PC-3 (cell line): ENCODE results near the gene BMP4. TPM values are rescaled to one million over a fixed set of nuclear protein-coding genes. Genes with fewer than 3 reads are reported as not detected.

ENCODE experiments used
- ATAC-seq: fragments of 200-7000 bp; cut with Tn5 transposase; 2 replicates; pipeline ENCODE4 v1.9.1; 2020; ENCODE audit warnings: mild to moderate bottlenecking, moderate library complexity
- BruUV-seq: library from RNA; stranded (reverse); fragments of 400-500 nt; replicated peaks from 2 replicates; lab custom pipeline; 2021; lab: Mats Ljungman, UMichigan
- CTCF ChIA-PET: fragments of 300-600 bp; sonication (Branson Sonifier 250); formaldehyde crosslinking; loops from one replicate; lab custom pipeline; 2022; ENCODE audit warnings: antibody characterized with exemption; lab: Charles Lee
- POLR2A ChIA-PET: fragments of 300-600 bp; sonication (Branson Sonifier 250); formaldehyde crosslinking; loops from one replicate; lab custom pipeline; 2022; ENCODE audit warnings: antibody characterized with exemption; ENCODE audit not compliant: unreplicated experiment; lab: Charles Lee
- DNase-seq: peaks from one replicate; pipeline ENCODE4 v3.0.0-alpha.2; 2015
- H2AFZ ChIP-seq: fragments of 300-600 bp; sonication (generic); 2 replicates; pipeline ENCODE4 v1.6.0; 2016; ENCODE audit warnings: antibody characterized with exemption, low read length
- H3F3A ChIP-seq: fragments of 300-600 bp; sonication (generic); one replicate; pipeline ENCODE4 v1.6.0; 2017; ENCODE audit warnings: antibody characterized with exemption, low read length, control low read depth, mild to moderate bottlenecking; ENCODE audit not compliant: unreplicated experiment
- H3K27ac ChIP-seq: fragments of 300-600 bp; sonication (generic); 2 replicates; pipeline ENCODE4 v1.5.1; 2016; ENCODE audit warnings: mild to moderate bottlenecking, low read length
- H3K27me3 ChIP-seq: fragments of 300-600 bp; sonication (generic); 2 replicates; pipeline ENCODE4 v1.6.1; 2016; ENCODE audit warnings: low read length, mixed read lengths
- H3K36me3 ChIP-seq: fragments of 300-600 bp; sonication (generic); 2 replicates; pipeline ENCODE4 v1.6.1; 2016; ENCODE audit warnings: low read depth, mixed run types, low read length, mixed read lengths
- H3K4me1 ChIP-seq: fragments of 300-600 bp; sonication (generic); 2 replicates; pipeline ENCODE4 v1.5.1; 2016; ENCODE audit warnings: low read length; ENCODE audit not compliant: insufficient read depth
- H3K4me2 ChIP-seq: fragments of 300-600 bp; sonication (generic); 2 replicates; pipeline ENCODE4 v1.6.0; 2016; ENCODE audit warnings: low read length
- H3K4me3 ChIP-seq: fragments of 300-600 bp; sonication (generic); 2 replicates; pipeline ENCODE4 v1.5.1; 2016; ENCODE audit warnings: mild to moderate bottlenecking, low read length, mixed read lengths
- H3K79me2 ChIP-seq: fragments of 300-600 bp; sonication (generic); 2 replicates; pipeline ENCODE4 v1.6.1; 2017; ENCODE audit warnings: low read length, mixed read lengths
- H3K9ac ChIP-seq: fragments of 300-600 bp; sonication (generic); 2 replicates; pipeline ENCODE4 v1.6.0; 2016; ENCODE audit warnings: mild to moderate bottlenecking, low read length
- H3K9me2 ChIP-seq: fragments of 300-600 bp; sonication (generic); replicated peaks from 2 replicates; pipeline ENCODE4 v1.6.1; 2016; ENCODE audit warnings: mixed run types, low read length, mixed read lengths
- H3K9me3 ChIP-seq: fragments of 300-600 bp; sonication (generic); 2 replicates; pipeline ENCODE4 v1.6.1; 2016; ENCODE audit warnings: low read length, mixed read lengths
- H4K20me1 ChIP-seq: fragments of 300-600 bp; sonication (generic); 2 replicates; pipeline ENCODE4 v1.6.1; 2016; ENCODE audit warnings: low read length, mixed read lengths
- EZH2 ChIP-seq: fragments of 300-600 bp; sonication (generic); IDR thresholded peaks from one replicate; pipeline ENCODE4 v1.6.1; 2017; ENCODE audit warnings: antibody characterized with exemption, mild to moderate bottlenecking, low read length; ENCODE audit not compliant: unreplicated experiment
- EZH2phosphoT487 ChIP-seq: fragments of 300-600 bp; sonication (generic); IDR thresholded peaks from 2 replicates; pipeline ENCODE4 v1.6.1; 2018; ENCODE audit warnings: mild to moderate bottlenecking, antibody characterized with exemption, low read length, borderline replicate concordance
- intact Hi-C: fragments of 100-400 bp; cut with micrococcal nuclease; formaldehyde crosslinking; loops from 2 replicates; pipeline ENCODE4 v1.9.0; 2023
- total RNA-seq: library from RNA; depleted of rRNA; stranded (reverse); fragments of >200 nt; gene quantifications from 2 replicates; pipeline ENCODE4 v1.2.3, GENCODE V29; 2014
- TF ChIP-seq, protein P1 (sequence below): fragments of 300-600 bp; sonication (generic); conservative IDR thresholded peaks from 2 replicates; pipeline ENCODE4 v1.5.1; 2017; ENCODE audit warnings: antibody characterized with exemption, low read depth, mild to moderate bottlenecking, low read length

The BMP4 gene
- total RNA-seq, 1 experiment from 2014 or later = 8.7 TPM

DNA sequence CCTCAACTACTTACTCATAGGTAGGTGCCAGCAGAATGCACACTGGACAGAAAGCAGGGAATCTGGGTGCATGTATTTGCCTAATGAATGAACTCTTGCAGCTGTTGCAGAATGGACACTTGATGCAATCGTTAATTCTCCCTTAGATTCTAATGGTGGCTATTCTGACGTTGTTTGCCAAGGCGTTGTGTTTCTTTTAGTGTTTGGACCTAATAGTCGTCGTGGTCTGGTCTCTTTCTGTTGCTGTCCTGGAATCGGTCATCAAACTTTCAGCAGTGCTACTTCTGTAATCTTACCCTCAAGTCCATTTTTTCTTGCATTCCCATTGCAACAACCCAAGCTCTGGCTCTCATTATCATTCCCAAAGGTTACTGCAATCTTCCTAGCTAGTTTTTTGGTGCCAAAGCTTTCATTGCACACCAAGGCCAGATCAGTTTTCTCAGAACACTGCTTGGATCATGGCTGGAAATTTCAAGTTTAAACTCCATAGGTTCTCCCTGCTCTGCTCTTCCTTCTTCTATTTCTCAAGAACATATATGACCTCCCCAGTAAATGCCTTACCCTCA is 31.3 kb downstream of the BMP4 start:
- Histone ChIP-seq H3K9me3 (no peaks in the 10 kb centered on the region), H3K4me3 (no peak overlapping the region; the same call in 1 of the 2 replicates), H3K79me2 (no peaks in the 10 kb centered on the region), H3K27ac (peak overlapping the region; percentile 38), H2AFZ (no peak overlapping the region), H3K4me2 (peak overlapping the region; percentile 46), H3K27me3 (no peaks in the 10 kb centered on the region), H3K9ac (no peak overlapping the region), H3K4me1 (peaks cover 29% of the 10 kb centered on the region), H3K36me3 (no peaks in the 10 kb centered on the region), H3K9me2 (no peaks in the 10 kb centered on the region), H4K20me1 (no peaks in the 10 kb centered on the region), H3F3A (no peaks in the 10 kb centered on the region)
- no TSS peak for BruUV-seq
- DNase-seq = no peak
- ChIA-PET CTCF (interaction anchor here (0.7 kb wide), 1 partner anchor 328 kb away, joined by 3 read pairs; no protein-coding TSS in a partner anchor), POLR2A (interaction anchor here (0.9 kb wide), 1 partner anchor 28 kb away, joined by 6 read pairs; no protein-coding TSS in a partner anchor)
- TF ChIP-seq EZH2 (no peak), EZH2phosphoT487 (no peak)
- TF ChIP-seq, protein P1, sequence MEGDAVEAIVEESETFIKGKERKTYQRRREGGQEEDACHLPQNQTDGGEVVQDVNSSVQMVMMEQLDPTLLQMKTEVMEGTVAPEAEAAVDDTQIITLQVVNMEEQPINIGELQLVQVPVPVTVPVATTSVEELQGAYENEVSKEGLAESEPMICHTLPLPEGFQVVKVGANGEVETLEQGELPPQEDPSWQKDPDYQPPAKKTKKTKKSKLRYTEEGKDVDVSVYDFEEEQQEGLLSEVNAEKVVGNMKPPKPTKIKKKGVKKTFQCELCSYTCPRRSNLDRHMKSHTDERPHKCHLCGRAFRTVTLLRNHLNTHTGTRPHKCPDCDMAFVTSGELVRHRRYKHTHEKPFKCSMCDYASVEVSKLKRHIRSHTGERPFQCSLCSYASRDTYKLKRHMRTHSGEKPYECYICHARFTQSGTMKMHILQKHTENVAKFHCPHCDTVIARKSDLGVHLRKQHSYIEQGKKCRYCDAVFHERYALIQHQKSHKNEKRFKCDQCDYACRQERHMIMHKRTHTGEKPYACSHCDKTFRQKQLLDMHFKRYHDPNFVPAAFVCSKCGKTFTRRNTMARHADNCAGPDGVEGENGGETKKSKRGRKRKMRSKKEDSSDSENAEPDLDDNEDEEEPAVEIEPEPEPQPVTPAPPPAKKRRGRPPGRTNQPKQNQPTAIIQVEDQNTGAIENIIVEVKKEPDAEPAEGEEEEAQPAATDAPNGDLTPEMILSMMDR = no peak
- intact Hi-C loops = loop anchor here (2.0 kb wide), 1 partner anchor 414 kb away; no protein-coding TSS in a partner anchor
- no peak for ATAC-seq

DNA sequence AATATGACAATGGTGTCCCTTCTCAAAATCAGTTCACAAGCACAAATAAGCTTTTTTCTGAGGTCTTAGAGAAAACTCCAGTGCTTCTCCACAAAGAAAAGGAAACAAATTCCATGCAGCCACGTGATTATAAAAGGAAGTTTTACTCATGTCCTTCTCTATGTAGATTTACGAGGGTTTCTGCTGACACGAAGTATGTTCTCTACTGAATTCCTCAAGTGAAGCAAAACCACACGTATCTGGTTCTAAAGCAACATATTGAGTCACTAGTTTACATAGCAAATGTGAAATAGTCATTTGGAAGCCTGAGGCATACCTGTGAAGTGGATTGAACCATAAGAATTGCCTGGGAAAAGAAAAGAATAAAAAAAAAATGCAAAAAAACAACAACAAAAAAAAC is 31.9 kb downstream of the BMP4 start:
- no peaks in the 10 kb centered on the region for H3K9me2 ChIP-seq
- peak overlapping the region; percentile 10; the same call in 1 of the 2 replicates for H3K4me3 ChIP-seq
- no peaks in the 10 kb centered on the region for H3K27me3 ChIP-seq
- H2AFZ ChIP-seq = no peak overlapping the region
- H3K79me2 ChIP-seq = no peaks in the 10 kb centered on the region
- intact Hi-C loops = loop anchor here (2.0 kb wide), 1 partner anchor 414 kb away; no protein-coding TSS in a partner anchor
- no peaks in the 10 kb centered on the region for H3F3A ChIP-seq
- TF ChIP-seq EZH2phosphoT487 (no peak), EZH2 (no peak)
- TF ChIP-seq, protein P1 = no peak
- CTCF ChIA-PET = interaction anchor here (0.7 kb wide), 1 partner anchor 327 kb away, joined by 3 read pairs; no protein-coding TSS in a partner anchor
- DNase-seq (peak; percentile 95), ATAC-seq (peak; percentile 98)
- peaks cover 29% of the 10 kb centered on the region for H3K4me1 ChIP-seq
- POLR2A ChIA-PET = interaction anchor here (0.9 kb wide), 1 partner anchor 29 kb away, joined by 6 read pairs; no protein-coding TSS in a partner anchor
- peak overlapping the region; percentile 52 for H3K4me2 ChIP-seq
- H3K9me3 ChIP-seq = no peaks in the 10 kb centered on the region
- H3K36me3 ChIP-seq = no peaks in the 10 kb centered on the region
- no peaks in the 10 kb centered on the region for H4K20me1 ChIP-seq
- H3K9ac ChIP-seq = no peak overlapping the region
- no TSS peak for BruUV-seq
- H3K27ac ChIP-seq = peak overlapping the region; percentile 47

DNA sequence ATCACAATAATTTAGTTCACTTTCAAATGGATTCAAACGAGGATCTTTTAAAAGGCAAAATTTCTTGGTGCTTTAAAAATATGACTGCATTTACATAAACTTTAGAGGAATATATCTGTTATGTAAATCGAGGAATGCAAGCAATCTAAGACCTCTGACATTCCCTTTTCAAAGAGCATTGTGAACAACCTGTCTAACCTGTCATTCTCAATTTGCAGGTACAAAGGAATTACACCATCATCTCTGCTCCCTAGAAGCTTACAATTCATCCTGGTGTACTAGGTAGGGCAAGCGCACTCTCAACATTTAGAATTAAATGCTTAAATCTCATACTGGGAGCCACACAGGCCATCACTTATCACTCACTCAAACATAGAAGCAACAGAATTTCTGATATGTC is 35.6 kb downstream of the BMP4 start:
- ChIA-PET POLR2A (no interaction called here), CTCF (interaction anchor here (0.5 kb wide), 1 partner anchor 462 kb away, joined by 5 read pairs; no protein-coding TSS in a partner anchor)
- BruUV-seq = no TSS peak
- Histone ChIP-seq H2AFZ (no peak overlapping the region), H3F3A (no peaks in the 10 kb centered on the region), H3K27ac (no peak overlapping the region), H3K27me3 (no peaks in the 10 kb centered on the region), H3K36me3 (no peaks in the 10 kb centered on the region), H3K9me2 (no peaks in the 10 kb centered on the region), H3K4me3 (no peak overlapping the region), H3K4me2 (no peak overlapping the region), H3K9ac (no peak overlapping the region), H4K20me1 (no peaks in the 10 kb centered on the region), H3K79me2 (no peaks in the 10 kb centered on the region), H3K9me3 (no peaks in the 10 kb centered on the region), H3K4me1 (peaks cover 18% of the 10 kb centered on the region)
- TF ChIP-seq, protein P1 = no peak
- TF ChIP-seq EZH2 = no peak
- TF ChIP-seq EZH2phosphoT487 = no peak
- ATAC-seq (no peak), DNase-seq (peak; percentile 36)
- intact Hi-C loops = no loop called here
